ENCODE measurements around the gene BBS9.

Gene BBS9

DNA sequence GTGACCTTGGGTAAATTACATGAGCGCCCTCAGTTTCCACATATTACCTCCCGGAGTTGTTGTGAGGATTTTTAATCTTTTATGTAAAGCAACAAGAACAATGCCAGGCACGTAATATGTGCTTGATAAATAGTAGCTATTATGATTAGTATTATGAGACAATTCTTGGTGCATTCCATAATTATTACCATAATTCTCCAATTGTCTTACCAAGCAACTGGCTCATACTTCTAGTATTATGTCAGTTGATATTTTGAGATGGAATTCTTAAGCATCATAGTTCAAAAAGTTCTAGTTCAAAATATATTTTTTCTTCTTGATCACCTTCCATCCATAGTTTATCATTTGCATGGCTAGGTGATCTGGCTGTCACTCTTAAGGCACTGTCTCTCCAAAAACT lies 259.0 kb downstream of the BBS9 start:
- DNase-seq, result no peak

DNA sequence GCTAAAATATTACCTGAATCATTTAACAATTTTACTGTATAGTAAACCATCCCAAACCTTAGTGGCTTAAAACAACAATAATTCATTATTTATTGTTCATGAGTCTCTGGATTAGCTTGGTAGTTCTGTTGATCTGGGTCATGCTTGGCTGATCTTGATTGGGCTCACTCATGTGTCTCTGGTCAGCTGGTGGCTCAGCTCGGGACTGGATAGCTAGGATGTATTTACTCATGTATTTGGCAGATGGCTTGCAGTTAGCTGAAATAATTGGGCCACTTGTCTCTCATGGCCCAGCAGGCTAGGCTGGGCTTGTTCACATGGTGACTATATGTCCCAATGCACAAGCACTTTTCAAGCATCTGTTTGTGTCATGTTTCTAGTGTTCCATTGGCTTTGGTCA lies 262.8 kb downstream of the BBS9 start:
- no peak for DNase-seq

DNA sequence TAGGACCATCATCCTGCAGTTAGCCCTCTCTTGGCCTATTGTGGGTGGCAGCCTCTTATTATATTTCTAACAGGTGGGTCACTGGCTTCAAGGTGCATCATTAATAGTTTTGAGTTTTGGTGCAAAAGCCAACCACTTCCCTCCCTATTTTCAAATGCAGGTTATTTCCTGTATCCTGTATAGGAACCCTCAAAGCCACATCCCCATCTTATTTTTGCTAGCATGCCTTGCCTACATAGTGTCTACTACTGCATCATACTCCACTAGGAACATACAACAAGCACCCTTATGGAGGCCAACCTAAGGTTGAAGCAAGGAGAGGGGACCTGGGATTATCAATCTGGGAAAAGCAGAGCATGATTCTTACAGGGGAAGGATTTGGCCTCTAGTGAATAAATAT lies 264.4 kb downstream of the BBS9 start:
- DNase-seq, result no peak

DNA sequence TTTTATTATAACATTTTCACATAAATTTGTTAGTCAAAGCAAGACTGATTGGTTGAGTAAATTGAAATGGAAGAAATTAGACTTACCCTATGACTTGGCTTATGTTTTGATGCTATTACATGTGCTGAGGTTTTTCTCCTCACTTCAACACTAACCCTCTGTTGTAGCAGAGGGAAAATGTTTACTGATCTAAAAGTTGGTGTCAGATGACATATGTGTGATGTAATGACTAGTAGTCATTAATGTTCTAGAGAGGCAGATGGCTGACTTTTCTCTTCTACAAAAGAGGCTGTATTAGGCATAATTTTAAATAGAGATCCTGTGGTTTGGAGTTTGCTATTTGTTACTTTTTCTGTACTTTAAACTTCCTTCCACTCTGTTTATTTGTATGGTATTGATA lies 266.0 kb downstream of the BBS9 start:
- no peak for DNase-seq

DNA sequence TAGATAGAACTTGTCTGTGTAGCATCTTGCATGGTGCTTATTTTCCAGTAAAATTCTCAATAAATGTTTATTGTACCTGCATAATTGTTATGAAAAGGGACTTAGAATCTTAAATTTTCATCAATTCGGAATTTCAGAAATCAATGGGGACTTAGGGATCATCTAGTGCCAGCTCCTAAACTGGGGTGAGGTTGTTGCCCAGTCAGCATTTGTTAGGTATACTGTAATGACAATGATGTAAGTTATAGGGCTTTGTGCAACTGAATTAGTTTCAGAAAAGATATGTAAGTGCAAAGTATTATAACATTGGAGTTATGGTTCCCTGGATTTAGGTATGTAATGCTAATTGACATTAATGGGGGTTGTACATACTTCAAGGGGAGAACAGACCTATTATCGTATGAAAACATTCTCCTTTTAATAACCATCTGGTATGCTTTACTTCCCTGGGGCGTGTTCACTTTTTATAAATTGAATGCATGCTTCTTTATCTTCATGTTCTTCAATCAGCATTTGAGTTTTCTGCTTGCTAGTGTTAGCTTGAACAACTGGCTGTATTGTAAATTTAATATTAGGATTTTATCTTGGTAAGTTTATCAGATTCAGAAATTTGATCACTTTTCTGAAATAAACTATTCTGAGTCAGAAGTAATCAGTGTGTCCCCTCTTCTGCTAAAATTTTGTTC lies 270.3 kb downstream of the BBS9 start:
- DNase-seq, result no peak

DNA sequence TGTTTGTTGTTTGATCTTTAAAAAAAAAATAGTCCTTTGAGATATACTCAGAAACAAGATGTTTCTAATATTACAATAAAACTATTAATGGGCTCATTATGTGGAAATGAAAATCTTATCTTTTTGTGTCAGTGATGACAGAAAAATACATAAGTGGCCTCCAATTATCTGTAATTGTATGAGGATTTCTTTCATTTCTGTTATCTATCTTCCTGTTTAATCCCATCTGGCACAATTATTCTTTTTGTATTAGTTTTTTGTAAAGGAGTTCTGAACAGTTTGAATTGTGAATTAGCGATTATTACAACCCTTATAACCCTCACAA lies 270.8 kb downstream of the BBS9 start:
- DNase-seq, result no peak

DNA sequence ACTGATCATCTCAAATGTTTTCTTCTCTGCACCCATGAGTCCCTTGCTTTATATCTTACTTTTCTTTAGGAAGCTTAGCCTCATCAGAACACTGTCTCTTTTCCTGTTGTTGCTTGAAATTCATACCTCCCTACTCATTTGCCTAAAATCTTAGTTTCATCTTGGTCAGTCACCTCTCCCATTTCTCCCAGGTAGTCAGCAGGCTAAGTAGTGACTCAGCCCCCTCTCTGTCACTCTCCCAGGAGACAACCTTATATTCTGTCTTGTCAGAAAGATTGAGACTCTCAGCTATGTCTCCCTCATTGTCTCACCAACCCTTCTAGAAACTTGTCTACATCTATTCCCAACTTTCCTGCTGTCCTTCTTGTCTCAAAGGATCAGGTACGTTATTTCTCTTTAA lies 280.9 kb downstream of the BBS9 start:
- no peak for DNase-seq

DNA sequence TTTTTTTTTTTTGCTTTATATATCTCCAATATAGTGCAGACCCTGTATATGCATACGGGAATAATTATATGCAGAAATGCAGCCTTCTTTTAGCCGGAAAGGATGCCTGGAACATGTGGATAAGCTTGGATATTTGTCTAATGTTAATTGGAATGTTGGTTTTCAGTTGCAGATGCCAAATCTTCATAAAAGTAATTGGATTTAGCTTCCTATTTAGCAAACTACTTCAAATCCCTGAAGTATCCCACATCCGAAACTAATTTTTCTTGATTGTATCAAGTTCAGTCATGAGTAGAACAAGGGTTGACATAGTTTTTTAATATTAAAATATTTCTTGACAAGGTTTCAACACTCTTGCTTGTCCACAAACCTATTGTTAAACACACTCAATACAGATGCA lies 281.7 kb downstream of the BBS9 start:
- no peak for DNase-seq

DNA sequence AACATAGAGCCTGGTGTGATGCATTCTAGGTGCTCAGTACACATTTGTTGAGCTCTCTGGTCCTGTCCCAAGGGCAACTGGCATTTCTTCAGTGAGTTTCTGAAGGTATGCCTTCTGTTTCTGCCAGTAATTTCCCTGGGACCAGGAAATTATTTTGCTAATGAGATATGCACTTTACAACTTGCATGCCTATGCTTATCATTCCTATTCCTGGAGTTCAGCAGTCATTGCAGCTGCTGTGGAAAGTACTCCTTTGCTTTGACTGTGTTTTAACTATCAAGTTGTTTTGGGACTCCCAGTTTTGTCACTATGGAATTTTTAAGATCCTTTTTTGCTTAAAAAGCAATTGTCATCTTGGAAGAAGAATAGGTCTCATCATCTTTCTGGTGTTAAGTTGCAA lies 283.0 kb downstream of the BBS9 start:
- DNase-seq, result no peak

DNA sequence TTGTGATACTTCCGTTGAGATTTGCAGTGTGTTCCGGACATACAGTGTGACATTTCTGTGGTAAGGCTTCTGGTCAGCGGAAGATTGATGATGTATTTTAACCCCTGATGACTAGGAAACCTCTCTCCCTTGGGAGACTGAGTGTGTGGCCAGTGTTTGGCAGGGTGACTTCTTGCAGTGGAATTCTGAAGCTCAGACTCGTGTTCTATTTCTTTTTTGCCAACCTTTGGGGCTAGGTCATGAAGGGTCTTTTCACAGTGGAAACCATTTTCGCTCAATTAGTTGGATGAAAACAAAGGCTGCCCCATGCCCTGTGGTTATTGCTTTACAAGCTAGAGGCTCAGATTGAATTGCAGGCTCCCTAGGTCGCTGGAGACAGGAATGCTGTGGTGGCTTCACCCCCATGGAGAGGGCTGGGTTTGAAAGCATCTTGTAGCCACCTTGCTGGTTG lies 288.9 kb downstream of the BBS9 start:
- DNase-seq, result no peak

DNA sequence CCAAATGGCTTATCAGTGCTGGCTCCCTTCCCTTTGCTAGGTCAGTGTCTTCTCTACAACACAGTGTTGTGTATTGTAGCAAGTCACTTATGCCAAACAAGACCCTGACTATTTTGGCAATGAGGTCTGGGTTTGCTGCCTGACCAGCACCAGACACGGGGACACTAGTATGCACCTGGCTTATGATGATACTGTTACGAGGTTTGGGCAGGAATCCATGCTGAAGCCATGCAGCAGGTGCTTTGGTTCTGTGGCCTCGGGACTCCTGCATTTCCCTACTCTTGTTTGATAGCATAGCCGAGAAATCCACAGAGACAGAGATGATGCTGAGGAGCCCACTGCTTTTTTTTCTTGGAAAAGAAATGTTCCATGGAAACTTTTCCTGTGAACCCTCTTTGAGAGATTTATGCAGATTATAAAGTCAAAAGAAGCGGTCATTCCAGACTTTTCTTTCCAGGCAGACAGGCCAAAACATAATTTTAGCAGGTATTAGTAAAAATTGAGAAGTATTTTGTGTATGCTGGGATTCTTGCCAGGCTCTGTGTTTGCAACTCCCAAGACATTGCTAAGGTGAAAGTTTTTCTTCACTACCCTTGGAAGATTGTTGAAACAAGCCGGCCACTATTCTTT lies 291.1 kb downstream of the BBS9 start:
- DNase-seq, result no peak

DNA sequence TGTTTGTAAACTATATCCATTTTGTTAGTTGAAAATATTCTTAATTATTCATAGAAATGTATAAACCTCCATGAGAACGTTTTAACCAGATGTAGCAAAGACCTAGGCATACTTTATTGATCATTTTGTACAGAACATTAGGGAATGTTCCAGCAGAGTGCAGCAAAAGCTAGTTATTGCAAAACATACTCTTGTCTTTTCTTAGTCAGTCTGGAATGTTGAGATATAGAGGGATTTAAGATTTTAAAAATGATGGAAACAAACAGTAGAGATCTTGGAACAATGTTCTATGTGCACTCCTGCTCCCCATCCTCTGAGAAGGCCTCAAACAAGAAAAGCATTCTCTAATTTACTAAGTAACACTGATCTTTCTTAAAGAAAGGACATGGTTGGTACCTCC lies 292.1 kb downstream of the BBS9 start:
- DNase-seq, result no peak

DNA sequence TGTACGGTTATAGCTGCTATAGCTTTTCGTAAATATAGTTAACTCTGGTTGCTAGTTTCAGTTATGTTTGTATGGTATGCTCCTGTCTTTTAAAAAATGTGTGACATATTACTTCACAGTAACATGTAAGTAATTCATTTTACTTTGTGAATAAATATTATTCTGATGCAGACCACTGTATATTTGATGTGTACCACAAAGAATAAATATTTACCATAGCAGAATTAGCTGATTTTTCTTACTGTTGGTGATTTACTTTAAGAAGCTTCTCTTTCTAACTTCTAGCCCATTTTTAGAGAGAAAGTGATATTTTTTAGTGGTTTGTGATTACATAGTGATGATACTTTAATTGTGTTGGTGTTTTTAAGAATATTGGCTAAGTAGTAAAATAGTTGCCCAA lies 292.8 kb downstream of the BBS9 start:
- DNase-seq, result no peak

DNA sequence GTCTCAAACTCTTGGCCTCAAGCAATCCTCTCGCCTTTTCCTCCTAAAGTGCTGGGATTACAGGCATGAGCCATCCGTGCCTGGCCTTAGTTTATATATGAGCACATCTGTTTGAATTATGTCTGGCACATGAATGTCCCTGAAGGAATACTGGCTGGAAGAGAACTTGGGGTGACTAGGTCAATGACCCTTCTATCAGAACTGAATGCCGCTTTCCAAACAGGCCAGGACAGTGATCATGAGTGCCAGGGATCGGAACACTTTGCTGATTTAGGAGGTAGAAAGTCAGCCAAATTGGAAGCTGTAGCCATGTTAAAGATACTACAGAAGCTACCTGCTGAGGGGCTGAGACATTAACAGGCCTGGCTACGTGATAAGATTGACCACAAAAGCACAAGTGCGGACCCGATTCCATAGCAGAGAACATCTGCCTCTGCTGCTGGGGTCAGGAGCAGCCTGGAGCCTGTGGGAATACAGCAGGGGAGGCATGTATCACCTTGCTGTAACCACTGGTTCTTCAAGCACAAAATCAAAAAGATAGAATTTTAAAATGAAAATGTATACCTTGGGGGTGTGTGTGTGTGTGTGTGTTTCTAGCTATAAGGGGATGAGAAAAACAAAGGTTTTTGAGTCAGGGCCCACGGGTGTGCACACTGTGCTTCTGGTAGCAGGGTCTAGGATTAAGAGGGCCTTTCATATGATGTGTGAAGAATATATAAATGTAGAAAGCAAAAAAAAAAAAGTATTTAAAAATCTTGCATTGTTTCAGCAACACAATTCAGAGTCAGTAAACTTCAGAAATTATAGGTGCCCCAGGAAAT lies 293.7 kb downstream of the BBS9 start:
- DNase-seq, result no peak

DNA sequence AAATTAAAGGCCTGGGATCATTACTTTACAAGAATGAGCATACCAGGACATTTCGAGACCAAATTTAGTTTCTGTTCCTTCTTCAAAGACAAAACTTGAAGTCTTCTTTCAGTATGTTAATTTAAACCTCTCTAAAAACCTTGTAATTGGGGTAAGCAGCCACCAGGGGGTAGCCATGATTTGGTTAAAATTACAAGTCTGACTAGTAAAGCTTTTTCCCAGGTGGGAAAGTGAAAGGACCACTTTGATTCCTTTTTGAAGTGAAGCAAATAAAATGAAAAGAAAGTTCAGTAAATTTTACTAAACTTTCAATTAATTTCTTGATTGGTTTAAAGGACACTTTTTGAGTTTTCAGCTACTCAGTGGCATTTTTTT lies 294.3 kb downstream of the BBS9 start:
- no peak for DNase-seq

DNA sequence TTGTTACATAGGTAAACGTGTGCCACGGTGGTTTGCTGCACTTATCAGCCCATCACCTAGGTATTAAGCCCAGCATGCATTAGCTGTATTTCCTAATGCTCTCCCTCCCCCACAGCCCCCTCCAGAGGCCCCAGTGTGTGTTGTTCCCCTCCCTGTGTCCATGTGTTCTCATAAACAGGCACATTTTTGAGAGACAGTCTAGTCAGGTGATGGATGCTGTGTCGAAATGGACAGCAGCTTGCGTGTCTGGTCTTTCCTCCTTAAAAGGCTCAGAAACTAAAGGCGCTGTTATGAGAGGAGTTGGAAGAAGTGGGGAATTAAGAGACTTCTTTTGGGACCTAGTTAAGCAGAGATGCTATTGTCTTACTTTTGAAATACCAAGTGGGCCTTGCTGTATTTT lies 296.0 kb downstream of the BBS9 start:
- DNase-seq, result no peak

DNA sequence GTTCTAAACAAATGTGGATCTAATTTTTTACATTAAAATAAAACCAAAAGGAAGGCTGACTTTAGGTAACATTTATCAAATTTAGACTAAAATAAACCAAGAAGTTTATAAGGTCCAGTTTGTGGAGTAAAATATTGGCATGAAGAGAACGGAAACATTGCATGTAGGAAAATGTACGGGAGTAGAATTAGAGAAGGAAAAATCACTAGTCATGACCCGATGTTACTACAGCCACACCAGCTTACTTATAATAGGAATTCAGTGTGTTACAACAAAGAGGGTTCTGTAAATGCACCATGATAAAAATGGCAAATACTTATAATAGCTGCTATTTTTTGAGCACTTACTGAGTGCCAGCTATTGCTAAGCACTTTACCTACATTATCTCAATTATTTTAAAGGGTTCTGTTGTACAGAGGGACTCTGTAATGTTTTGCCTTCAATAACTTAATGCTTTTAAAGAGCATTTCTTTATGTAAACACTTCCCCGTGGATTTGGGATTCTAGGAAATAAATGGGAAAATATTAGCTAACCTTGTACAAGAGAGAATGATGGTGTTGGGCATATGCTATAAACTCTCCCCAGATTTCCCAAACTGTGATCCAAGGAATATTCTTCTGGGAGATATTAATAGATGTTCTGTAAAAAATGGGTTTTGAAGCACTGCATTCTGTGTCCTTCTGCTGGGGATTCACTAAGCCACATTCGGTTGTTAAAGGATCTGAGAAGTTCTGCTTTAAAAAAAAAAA lies 296.7 kb downstream of the BBS9 start:
- no peak for DNase-seq

DNA sequence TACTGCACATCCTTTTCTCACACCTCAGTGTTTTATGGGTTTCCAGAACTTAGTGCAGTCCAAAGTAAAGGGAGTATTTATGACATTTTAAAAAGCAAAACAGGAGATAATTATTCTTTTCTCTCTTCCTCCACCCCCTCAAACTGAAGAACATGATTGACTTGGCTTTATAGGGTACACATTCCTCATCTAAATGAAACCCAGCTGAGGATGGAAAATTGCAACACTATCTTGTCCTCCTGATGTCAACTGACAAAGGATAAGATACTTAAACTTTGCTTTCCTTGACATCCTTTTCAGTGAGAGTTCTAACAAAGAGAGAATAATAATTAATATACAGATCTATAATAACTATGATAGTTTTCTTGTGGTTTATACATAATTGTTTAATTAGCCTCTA lies 299.1 kb downstream of the BBS9 start:
- no peak for DNase-seq

DNA sequence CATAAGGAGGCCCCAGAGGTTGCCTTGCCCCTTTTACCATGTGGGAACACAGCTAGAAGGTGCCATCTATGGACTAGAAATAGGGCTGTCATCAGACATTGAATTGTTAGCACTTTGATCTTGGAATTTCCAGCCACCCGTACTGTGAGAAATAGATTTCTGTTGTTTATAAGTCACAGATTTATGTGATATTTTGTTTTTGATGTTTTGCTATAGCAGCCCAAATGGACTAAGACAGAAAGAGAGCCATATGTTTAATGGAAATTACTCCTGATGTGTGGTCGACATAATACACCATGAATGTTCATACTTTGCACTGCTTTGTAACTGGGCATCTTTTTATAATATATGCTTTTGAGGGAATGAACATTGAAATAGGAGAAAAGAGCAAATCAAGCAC lies 302.2 kb downstream of the BBS9 start:
- no peak for DNase-seq

DNA sequence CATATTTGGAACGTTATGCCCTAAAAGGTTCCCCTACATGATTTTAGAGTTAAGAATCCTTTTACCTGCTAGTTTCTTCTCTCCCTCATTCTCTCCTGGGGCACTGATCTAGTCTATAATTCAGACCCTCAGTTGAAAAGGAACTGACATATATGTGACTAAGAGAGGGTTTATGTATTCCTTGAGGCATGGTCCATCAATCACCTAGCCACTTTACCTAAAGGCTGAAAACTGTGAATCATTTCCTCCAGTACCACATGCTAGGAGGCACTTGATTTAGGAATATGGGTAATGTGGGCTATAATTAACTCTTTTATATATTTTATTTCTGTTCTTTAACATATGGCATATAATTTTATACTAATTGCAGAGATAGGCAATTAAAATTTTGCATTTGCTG lies 303.5 kb downstream of the BBS9 start:
- no peak for DNase-seq

DNA sequence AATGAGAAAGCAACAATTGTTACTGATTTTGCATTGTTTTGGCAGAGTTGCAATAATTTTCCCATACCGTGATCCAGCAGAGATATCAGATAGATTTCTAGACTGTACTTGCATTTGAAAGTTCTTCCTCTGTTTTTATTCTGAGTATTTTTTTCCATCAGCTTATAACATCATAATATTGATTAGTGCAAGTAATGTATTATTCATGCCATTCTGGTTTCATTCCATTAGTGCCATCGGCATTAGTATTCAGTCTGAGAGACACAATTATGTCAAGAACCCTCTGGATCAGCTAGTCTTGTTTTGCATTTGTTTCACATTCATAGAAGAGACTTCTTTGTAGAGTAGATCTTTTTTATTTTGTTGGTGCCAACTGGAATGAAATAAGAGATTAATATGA lies 304.0 kb downstream of the BBS9 start:
- no peak for DNase-seq

DNA sequence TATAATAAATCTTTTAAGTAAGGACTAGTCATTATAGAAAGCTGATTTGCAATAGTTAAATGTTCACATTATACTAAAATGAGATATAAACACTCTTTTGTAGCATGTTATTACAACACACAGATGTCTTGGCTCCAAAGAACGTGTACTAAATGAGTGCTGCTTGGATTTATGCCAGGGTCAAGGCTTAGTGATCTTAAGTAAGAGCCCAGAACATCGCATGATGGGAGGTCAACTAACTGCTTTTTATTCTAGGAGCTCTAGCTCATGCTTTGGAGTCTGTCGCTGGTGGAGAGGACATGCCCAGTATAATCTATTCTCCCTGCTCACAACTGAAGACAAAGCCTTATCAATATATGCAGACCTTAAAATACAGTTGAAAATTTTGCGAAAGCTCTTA lies 315.1 kb downstream of the BBS9 start:
- no peak for DNase-seq

DNA sequence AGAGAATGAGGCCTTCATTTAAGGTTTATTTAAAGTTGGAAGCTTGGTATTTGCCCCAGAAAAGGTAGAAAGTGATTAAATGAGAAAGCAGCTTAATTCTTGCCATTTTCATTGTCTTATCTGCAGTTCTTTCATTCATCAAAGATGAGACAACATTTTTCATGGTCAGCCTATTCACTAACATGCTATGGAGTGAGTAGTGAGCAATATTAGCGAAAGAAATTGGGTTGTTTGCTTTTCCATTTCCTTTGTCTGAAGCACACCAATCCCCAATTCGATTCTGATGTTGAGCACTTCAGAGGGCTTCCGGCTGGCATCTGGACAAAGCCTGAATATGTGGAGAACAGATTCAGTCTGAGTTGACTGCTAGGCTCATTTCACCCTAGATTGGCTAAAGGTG lies 317.2 kb downstream of the BBS9 start:
- DNase-seq, result no peak

DNA sequence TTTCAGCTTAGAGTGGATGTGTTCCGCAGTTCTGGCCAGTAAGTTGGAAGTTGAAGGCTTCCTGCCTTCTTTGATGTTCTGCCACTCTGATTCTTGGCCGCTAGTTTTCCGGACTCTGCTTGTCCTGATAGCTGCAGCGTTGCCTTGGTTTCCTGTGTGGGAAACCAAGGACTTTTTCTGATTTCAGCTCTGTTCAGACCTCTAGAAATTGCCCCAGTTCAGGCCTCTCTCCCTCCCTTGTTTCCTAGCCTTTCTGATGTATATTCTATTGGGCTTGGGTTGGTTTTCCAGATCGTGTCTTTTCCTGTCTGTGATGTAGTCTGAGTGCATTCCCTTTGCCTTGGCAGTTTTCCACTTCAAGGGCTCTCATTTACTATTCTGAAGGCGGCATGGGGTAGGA lies 318.7 kb downstream of the BBS9 start:
- DNase-seq, result no peak
